Endometrial microvascular endothelial cells (primary cell): ENCODE results near the gene ACADSB. TPM values are rescaled to one million over a fixed set of nuclear protein-coding genes. Genes with fewer than 3 reads are reported as not detected.

Source experiments
- in situ Hi-C: cut with HindIII; loops from 2 replicates; pipeline ENCODE4 v1.10.0; 2017; ENCODE audit warnings: low sequenced_read_pairs, low pct_unique_long_range_greater_than_20kb; ENCODE audit errors: inconsistent ontology term
- total RNA-seq: library from RNA; depleted of rRNA; stranded (reverse); fragments of >200 nt; gene quantifications from one replicate; pipeline ENCODE4 v1.2.3, GENCODE V29; 2015; ENCODE audit errors: inconsistent ontology term

ACADSB gene
- total RNA-seq, 1 donor from 2014 or later, result 4.8 TPM

GRCh38 chr10:123086281-123086680 is 77.5 kb downstream of the ACADSB start:
- in situ Hi-C loops, result no loop called here

GRCh38 chr10:123087348-123087747 is 78.5 kb downstream of the ACADSB start:
- in situ Hi-C loops, result no loop called here

GRCh38 chr10:123087786-123088185 is 79.0 kb downstream of the ACADSB start:
- in situ Hi-C loops, result no loop called here

- in situ Hi-C loops, result no loop called here
Measured at GRCh38 chr10:123092635-123093414, 84.0 kb downstream of the ACADSB start.

GRCh38 chr10:123093489-123093888 is 84.7 kb downstream of the ACADSB start:
- in situ Hi-C loops, result no loop called here

- in situ Hi-C loops, result no loop called here
Measured at GRCh38 chr10:123096452-123096851, 87.6 kb downstream of the ACADSB start.

GRCh38 chr10:123097039-123097438 is 88.2 kb downstream of the ACADSB start:
- in situ Hi-C loops, result no loop called here

- in situ Hi-C loops, result no loop called here
Measured at GRCh38 chr10:123100030-123100762, 91.4 kb downstream of the ACADSB start.

- in situ Hi-C loops, result no loop called here
Measured at GRCh38 chr10:123101872-123102271, 93.1 kb downstream of the ACADSB start.

- in situ Hi-C loops, result no loop called here
Measured at GRCh38 chr10:123102673-123103072, 93.9 kb downstream of the ACADSB start.

GRCh38 chr10:123103944-123104343 is 95.1 kb downstream of the ACADSB start:
- in situ Hi-C loops, result no loop called here

Other genes with a start within 250 kb of the ACADSB start
- 1.3 TPM for gene CUZD1, start 163.1 kb upstream of the ACADSB start, total RNA-seq
- 10.5 TPM for gene FAM24B, start 129.4 kb upstream of the ACADSB start, total RNA-seq
- gene FAM24A, start 98.4 kb upstream of the ACADSB start, total RNA-seq, result not detected
- 11.2 TPM for gene C10orf88, start 54.8 kb upstream of the ACADSB start, total RNA-seq
- gene PSTK, start 28.6 kb upstream of the ACADSB start, total RNA-seq, result 4.8 TPM
- 4.6 TPM for gene IKZF5, start 211 bp upstream of the ACADSB start, total RNA-seq
- not detected for gene HMX3, start 127.0 kb downstream of the ACADSB start, total RNA-seq
- gene HMX2, start 139.1 kb downstream of the ACADSB start, total RNA-seq, result not detected
- 295 TPM for gene BUB3, start 145.4 kb downstream of the ACADSB start, total RNA-seq